MCF 10A (cell line): Measurements from ENCODE around the gene IGFBP2. TPM values are rescaled to one million over a fixed set of nuclear protein-coding genes. Genes with fewer than 3 reads are reported as not detected.

Experiments used
- BruUV-seq: library from RNA; stranded (reverse); fragments of 400-500 nt; replicated peaks from 2 replicates; lab custom pipeline; 2021; lab: Mats Ljungman, UMichigan
- CTCF ChIA-PET: fragments of 300-600 bp; sonication (Branson Sonifier 250); formaldehyde crosslinking; extraction: SDS; loops from one replicate; lab custom pipeline; 2021; ENCODE audit warnings: antibody characterized with exemption, inconsistent platforms; lab: Yijun Ruan, JAX
- POLR2A ChIA-PET: fragments of 300-600, 350-650 bp; sonication (Branson Sonifier 250); formaldehyde crosslinking; extraction: SDS; loops from one replicate; lab custom pipeline; 2020; ENCODE audit warnings: antibody characterized with exemption, inconsistent platforms; lab: Yijun Ruan, JAX
- DNase-seq: peaks from one replicate; pipeline ENCODE4 v3.0.0-alpha.2; 2018; ENCODE audit not compliant: unreplicated experiment
- H3K27ac Mint-ChIP-seq: one replicate; pipeline ENCODE4 v1.8.0; 2022; ENCODE audit warnings: mild to moderate bottlenecking, low read depth, mixed read lengths; ENCODE audit not compliant: unreplicated experiment
- H3K27me3 Mint-ChIP-seq: one replicate; pipeline ENCODE4 v1.8.0; 2022; ENCODE audit warnings: mixed read lengths; ENCODE audit not compliant: insufficient read depth, unreplicated experiment
- H3K36me3 Mint-ChIP-seq: one replicate; pipeline ENCODE4 v1.8.0; 2022; ENCODE audit warnings: mild to moderate bottlenecking, moderate library complexity, mixed read lengths; ENCODE audit not compliant: insufficient read depth, unreplicated experiment
- H3K4me1 Mint-ChIP-seq: one replicate; pipeline ENCODE4 v1.8.0; 2022; ENCODE audit warnings: mixed read lengths; ENCODE audit not compliant: insufficient read depth, unreplicated experiment
- H3K4me3 Mint-ChIP-seq: one replicate; pipeline ENCODE4 v1.8.0; 2022; ENCODE audit warnings: mild to moderate bottlenecking, moderate library complexity, mixed read lengths; ENCODE audit not compliant: unreplicated experiment
- H3K9me3 Mint-ChIP-seq: one replicate; pipeline ENCODE4 v1.8.0; 2022; ENCODE audit warnings: mixed read lengths; ENCODE audit not compliant: unreplicated experiment
- CTCF ChIP-seq: fragments of 200-600 bp; IDR thresholded peaks from one replicate; pipeline ENCODE4 v1.8.0; 2022; ENCODE audit warnings: antibody characterized with exemption, mild to moderate bottlenecking; ENCODE audit not compliant: unreplicated experiment
- intact Hi-C: fragments of 100-400 bp; cut with micrococcal nuclease; formaldehyde crosslinking; loops from 2 replicates; pipeline ENCODE4 v1.14.1; 2022
- total RNA-seq: library from RNA; stranded (reverse); gene quantifications from 2 replicates; pipeline ENCODE4 v1.2.3, GENCODE V29; 2022

The IGFBP2 gene
- total RNA-seq, 1 experiment from 2014 or later, result 32.0 TPM

- TF ChIP-seq CTCF, result no peak
- POLR2A ChIA-PET, result interaction anchor here (0.8 kb wide), 1 partner anchor 51 kb away, joined by 3 read pairs; no protein-coding TSS in a partner anchor
- Mint-ChIP-seq H3K27me3 (peaks cover 4% of the 10 kb centered on the region), H3K4me3 (no peak overlapping the region), H3K27ac (no peak overlapping the region), H3K36me3 (no peaks in the 10 kb centered on the region), H3K4me1 (peaks cover 19% of the 10 kb centered on the region), H3K9me3 (no peaks in the 10 kb centered on the region)
- intact Hi-C loops, result no loop called here
- no TSS peak for BruUV-seq
- CTCF ChIA-PET, result interaction anchor here (0.7 to 2.5 kb wide), 5 partner anchors 26 to 85 kb away, joined by 3 to 7 read pairs (median 3); no protein-coding TSS in a partner anchor
- DNase-seq, result no peak
These were observed 31.4 kb upstream of the IGFBP2 start for GRCh38 chr2:216601632-216602409.

DNA sequence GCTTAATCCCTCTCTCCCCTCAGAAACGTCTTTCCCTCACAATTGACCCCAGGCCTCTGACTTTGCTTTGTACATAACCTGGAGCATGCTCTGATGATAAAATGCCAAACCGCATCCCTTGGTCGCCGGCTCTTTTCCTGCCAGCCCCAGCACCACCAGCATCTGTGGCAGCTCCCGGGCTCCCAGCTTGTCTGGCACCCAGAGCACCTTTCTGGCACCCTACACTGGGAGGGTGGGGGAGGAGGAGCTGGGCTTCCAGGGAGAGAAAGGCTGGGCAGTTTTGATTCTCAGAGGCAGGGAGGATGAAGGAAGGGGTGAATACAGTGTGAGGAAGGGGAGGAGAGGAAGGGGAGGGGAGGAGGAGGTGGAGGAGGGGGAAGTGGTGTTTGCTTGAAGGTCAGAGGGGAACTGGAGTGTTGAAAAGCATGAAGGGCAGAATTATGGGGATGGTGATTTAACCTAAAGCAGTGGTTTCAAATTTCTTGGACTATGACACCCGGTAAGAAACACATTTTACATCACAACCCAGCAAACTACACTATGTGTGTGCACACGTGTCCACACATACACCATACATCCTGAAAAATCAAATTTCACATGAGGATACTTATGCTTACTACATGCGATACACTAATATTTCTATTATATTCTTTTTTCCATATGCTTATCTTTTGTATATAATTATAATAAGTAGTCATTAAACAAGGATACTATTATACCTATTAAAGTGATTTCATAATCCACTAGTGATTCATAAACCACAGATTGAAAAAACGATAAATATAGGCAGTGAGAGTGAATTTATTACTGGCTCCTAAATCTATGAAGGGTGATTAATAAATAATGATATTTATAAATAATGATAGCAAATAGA, 30.0 kb upstream of the IGFBP2 start:
- Mint-ChIP-seq H3K4me1 (peaks cover 19% of the 10 kb centered on the region), H3K36me3 (no peaks in the 10 kb centered on the region), H3K27me3 (peaks cover 18% of the 10 kb centered on the region), H3K4me3 (no peak overlapping the region), H3K9me3 (no peaks in the 10 kb centered on the region), H3K27ac (no peak overlapping the region)
- POLR2A ChIA-PET, result interaction anchor here (0.7 kb wide), 1 partner anchor 98 kb away, joined by 4 read pairs; no protein-coding TSS in a partner anchor
- intact Hi-C loops, result no loop called here
- DNase-seq, result no peak
- TF ChIP-seq CTCF, result no peak
- no TSS peak for BruUV-seq
- CTCF ChIA-PET, result interaction anchor here (0.6 to 2.5 kb wide), 4 partner anchors 12 to 86 kb away, joined by 3 to 7 read pairs (median 4); no protein-coding TSS in a partner anchor

GRCh38 chr2:216603884-216604245, 29.4 kb upstream of the IGFBP2 start:
- POLR2A ChIA-PET, result interaction anchor here (0.7 kb wide), 1 partner anchor 83 kb away, joined by 3 read pairs; no protein-coding TSS in a partner anchor
- Mint-ChIP-seq H3K4me3 (no peak overlapping the region), H3K27ac (no peak overlapping the region), H3K27me3 (peaks cover 18% of the 10 kb centered on the region), H3K4me1 (peaks cover 19% of the 10 kb centered on the region), H3K9me3 (no peaks in the 10 kb centered on the region), H3K36me3 (no peaks in the 10 kb centered on the region)
- no peak for DNase-seq
- intact Hi-C loops, result no loop called here
- CTCF ChIA-PET, result interaction anchor here (0.8 kb wide), 1 partner anchor 34 kb away, joined by 5 read pairs; no protein-coding TSS in a partner anchor
- BruUV-seq, result no TSS peak
- TF ChIP-seq CTCF, result no peak

DNA sequence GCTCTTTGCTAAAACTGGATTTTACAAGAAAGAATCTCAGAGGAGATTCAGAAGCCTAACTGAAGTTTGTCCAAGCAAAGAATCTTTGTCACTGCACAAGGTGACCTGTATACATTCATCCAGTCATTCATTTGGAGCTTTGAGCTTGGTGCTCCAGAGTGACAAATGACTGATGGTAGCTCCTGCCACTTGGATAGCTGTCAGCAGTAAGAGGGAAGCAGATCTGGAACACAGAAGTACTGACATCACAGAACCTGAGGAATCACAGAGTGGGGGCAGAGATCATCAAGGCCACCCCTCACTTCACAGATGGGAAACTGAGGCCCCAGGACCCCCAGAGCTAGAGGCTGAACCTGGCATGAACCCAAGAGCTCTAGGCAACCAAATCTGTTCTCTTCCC, 28.8 kb upstream of the IGFBP2 start:
- intact Hi-C loops, result no loop called here
- Mint-ChIP-seq H3K27me3 (peaks cover 18% of the 10 kb centered on the region), H3K36me3 (no peaks in the 10 kb centered on the region), H3K4me1 (peaks cover 13% of the 10 kb centered on the region), H3K27ac (no peak overlapping the region), H3K9me3 (no peaks in the 10 kb centered on the region), H3K4me3 (no peak overlapping the region)
- DNase-seq, result no peak
- TF ChIP-seq CTCF, result no peak
- ChIA-PET CTCF (interaction anchor here (0.8 to 0.9 kb wide), 2 partner anchors 14 to 33 kb away, joined by 3 to 5 read pairs; no protein-coding TSS in a partner anchor), POLR2A (interaction anchor here (0.7 kb wide), 1 partner anchor 83 kb away, joined by 3 read pairs; no protein-coding TSS in a partner anchor)
- BruUV-seq, result no TSS peak
